DMS 273 treated with DMSO at 0.1 percent for 48 hours (cell line): Measurements from ENCODE around the gene LMF2.

Experiments
- DNase-seq: peaks from one replicate; lab custom pipeline; 2025; lab: John Stamatoyannopoulos, UW

The LMF2 gene

GRCh38 chr22:50503475-50504145 lies 3.9 kb downstream of the LMF2 start:
- DNase-seq, result no peak

GRCh38 chr22:50502628-50503474 lies 4.7 kb downstream of the LMF2 start:
- DNase-seq, result no peak

- no peak for DNase-seq
Measured at GRCh38 chr22:50502096-50502495, 5.4 kb downstream of the LMF2 start.

- no peak for DNase-seq
Measured at GRCh38 chr22:50500452-50500851, 7.0 kb downstream of the LMF2 start.

GRCh38 chr22:50498322-50498890 lies 9.1 kb downstream of the LMF2 start:
- DNase-seq, result peak; percentile 40

GRCh38 chr22:50497093-50497492 lies 10.4 kb downstream of the LMF2 start:
- no peak for DNase-seq

- DNase-seq, result no peak
Measured at GRCh38 chr22:50490531-50491308, 16.8 kb downstream of the LMF2 start.

- DNase-seq, result no peak
Measured at GRCh38 chr22:50489363-50490243, 17.9 kb downstream of the LMF2 start.

GRCh38 chr22:50488886-50489285 lies 18.6 kb downstream of the LMF2 start:
- no peak for DNase-seq

- DNase-seq, result no peak
Measured at GRCh38 chr22:50488006-50488677, 19.4 kb downstream of the LMF2 start.

GRCh38 chr22:50487290-50488005 lies 20.1 kb downstream of the LMF2 start:
- DNase-seq, result no peak

GRCh38 chr22:50486561-50487289 lies 20.8 kb downstream of the LMF2 start, which contains the start of gene MIOX:
Gene MIOX (plus strand): TSS chr22:50486859. CDS start chr22:50486898, 39 bp downstream.
- DNase-seq, result no peak

GRCh38 chr22:50485221-50486131 lies 22.0 kb downstream of the LMF2 start:
- no peak for DNase-seq

GRCh38 chr22:50483977-50484853 lies 23.3 kb downstream of the LMF2 start:
- DNase-seq, result no peak

GRCh38 chr22:50483556-50483955 lies 23.9 kb downstream of the LMF2 start:
- no peak for DNase-seq

- no peak for DNase-seq
Measured at GRCh38 chr22:50483106-50483505, 24.4 kb downstream of the LMF2 start.
